Left ventricle myocardium inferior (tissue), 1 donor: Measurements from ENCODE around the gene C16orf95. TPM values are rescaled to one million over a fixed set of nuclear protein-coding genes. Genes with fewer than 3 reads are reported as not detected.

ENCODE experiments used
- DNase-seq: peaks from one replicate; pipeline ENCODE4 v3.0.0-alpha.2; 2020
- H3K27ac ChIP-seq: fragments of 200-600 bp; replicated peaks from 2 replicates; pipeline ENCODE4 v1.8.0; 2021
- H3K27me3 ChIP-seq: fragments of 200-600 bp; 2 replicates; pipeline ENCODE4 v1.8.0; 2021; ENCODE audit warnings: low read depth
- H3K36me3 ChIP-seq: fragments of 200-600 bp; 2 replicates; pipeline ENCODE4 v1.8.0; 2021
- H3K4me1 ChIP-seq: fragments of 200-600 bp; 2 replicates; pipeline ENCODE4 v1.8.0; 2021
- H3K4me3 ChIP-seq: fragments of 200-600 bp; 2 replicates; pipeline ENCODE4 v1.8.0; 2021; ENCODE audit warnings: mild to moderate bottlenecking, moderate library complexity
- H3K9me3 ChIP-seq: fragments of 200-600 bp; replicated peaks from 2 replicates; pipeline ENCODE4 v1.8.0; 2021
- intact Hi-C: fragments of 100-400 bp; cut with micrococcal nuclease; formaldehyde crosslinking; loops from one replicate; pipeline ENCODE4 v1.11.0; 2022
- total RNA-seq: library from RNA; stranded (reverse); fragmentation: NEBNext Ultra II Directional; extraction: Animal tissue kit (Norgen Biotek cat#: 25700); gene quantifications from one replicate; pipeline ENCODE4 v1.2.1, GENCODE V29; 2021
- TF ChIP-seq, protein P1 (sequence below): fragments of 200-600 bp; IDR thresholded peaks from 2 replicates; pipeline ENCODE4 v1.8.0; 2021; ENCODE audit warnings: antibody characterized with exemption, mild to moderate bottlenecking, borderline replicate concordance
- donor health status: DM: no; HTN: yes; CAD: no; lungs with severe emphysema.

Gene C16orf95
- total RNA-seq, 1 donor from 2014 or later: 3.2 TPM

DNA sequence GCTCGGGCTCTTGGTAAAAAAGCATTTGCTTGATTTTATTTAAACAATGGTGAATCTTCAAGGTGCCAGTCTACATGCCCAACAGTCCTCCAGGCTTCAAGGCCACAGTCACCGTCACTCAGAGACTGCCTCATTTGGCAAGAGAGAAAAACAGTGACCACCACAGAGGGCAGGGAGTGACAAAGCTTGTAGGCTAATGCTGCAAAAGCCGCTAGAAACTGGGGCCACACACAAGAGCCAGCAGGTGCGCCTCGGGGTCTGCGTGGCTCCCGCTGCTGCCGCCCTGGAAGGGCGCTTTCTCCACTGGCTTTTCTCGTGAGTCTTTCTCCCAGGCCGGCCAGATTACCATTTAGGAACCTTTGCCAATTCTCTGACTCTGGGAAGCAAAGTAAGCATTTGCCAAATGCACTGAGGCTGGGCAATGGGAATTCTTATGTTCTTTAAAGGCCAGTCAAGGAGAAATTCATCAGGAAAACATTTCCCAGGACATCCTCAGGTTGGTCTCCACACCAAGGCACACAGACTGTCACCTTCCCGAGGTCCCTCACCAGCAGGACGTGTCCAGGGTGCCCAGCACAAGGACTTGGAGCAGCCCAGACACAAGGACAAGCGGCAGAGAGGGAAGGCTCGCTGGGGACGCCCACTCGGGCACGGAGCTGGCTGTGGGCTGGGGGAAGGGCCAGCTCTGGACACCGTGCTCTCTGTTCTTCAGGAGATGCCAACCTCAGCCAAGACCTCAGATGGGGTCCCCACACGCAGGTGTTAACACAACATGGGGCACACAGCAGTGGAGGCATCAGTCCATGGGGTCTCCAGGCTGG lies 12.5 kb upstream of the C16orf95 start:
- intact Hi-C loops: no loop called here
- H3K36me3 ChIP-seq: peaks cover 58% of the 10 kb centered on the region
- TF ChIP-seq, protein P1, sequence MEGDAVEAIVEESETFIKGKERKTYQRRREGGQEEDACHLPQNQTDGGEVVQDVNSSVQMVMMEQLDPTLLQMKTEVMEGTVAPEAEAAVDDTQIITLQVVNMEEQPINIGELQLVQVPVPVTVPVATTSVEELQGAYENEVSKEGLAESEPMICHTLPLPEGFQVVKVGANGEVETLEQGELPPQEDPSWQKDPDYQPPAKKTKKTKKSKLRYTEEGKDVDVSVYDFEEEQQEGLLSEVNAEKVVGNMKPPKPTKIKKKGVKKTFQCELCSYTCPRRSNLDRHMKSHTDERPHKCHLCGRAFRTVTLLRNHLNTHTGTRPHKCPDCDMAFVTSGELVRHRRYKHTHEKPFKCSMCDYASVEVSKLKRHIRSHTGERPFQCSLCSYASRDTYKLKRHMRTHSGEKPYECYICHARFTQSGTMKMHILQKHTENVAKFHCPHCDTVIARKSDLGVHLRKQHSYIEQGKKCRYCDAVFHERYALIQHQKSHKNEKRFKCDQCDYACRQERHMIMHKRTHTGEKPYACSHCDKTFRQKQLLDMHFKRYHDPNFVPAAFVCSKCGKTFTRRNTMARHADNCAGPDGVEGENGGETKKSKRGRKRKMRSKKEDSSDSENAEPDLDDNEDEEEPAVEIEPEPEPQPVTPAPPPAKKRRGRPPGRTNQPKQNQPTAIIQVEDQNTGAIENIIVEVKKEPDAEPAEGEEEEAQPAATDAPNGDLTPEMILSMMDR: no peak
- H3K27ac ChIP-seq: peak overlapping the region; percentile 36
- H3K27me3 ChIP-seq: no peaks in the 10 kb centered on the region
- no peak overlapping the region for H3K4me3 ChIP-seq
- no peak for DNase-seq
- H3K9me3 ChIP-seq: no peaks in the 10 kb centered on the region
- peaks cover 9% of the 10 kb centered on the region for H3K4me1 ChIP-seq

DNA sequence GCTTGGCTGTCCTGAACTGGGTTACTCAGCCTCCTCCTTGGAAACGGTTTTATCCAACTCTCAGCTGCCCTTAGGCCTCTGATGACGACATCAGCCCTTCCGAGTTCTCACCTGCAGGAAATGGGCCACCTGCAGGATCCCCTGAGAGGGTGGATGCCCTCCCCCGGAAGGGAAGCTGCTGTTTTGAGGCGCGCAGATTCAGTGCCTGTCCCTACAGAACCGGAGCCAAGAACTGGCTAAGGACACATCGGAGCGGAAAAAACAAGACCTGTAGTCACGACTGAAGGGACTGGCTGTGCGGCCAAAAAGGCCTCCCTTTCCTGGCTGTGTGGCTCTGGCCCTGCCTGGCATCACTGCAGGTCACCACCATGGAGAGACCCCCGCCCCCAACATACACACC lies 11.7 kb upstream of the C16orf95 start:
- no peak for DNase-seq

DNA sequence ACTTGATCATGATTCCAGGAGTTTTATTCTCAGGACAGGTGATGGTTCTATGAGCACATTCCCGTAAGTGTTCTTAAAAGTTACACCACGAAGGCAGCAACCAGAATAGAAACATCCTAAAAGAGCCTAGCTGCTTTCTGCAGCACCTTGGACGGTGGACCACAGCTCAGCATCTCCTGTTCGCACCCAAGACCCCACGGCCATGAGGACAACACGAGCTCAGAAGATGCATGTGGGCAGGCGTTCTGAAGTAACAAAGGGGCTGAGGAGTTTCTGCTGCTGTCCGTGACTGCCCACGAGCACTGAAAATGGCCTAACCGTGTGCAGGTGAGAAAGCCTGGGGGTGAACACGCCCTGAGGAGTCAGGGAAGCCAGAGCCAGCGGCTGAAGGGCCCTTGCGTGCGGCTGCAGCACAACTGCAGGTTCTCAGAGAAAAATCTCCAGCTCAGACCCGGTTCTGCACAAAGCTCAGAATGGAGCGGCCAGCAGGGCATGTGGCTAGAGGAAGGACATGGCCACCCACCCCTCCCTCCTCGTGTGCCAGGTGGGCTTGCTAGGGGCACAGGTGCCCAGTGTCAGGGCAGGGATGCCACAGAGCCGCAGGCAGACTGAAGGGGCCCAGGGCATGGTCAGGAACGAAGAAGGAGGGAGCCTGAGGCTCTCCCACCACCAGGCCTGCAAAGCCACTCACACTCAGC lies 10.8 kb upstream of the C16orf95 start:
- DNase-seq: no peak
- H3K27me3 ChIP-seq: no peaks in the 10 kb centered on the region
- H3K4me1 ChIP-seq: peaks cover 13% of the 10 kb centered on the region
- H3K36me3 ChIP-seq: peaks cover 41% of the 10 kb centered on the region
- no peak overlapping the region for H3K4me3 ChIP-seq
- H3K27ac ChIP-seq: peak overlapping the region; percentile 36
- intact Hi-C loops: no loop called here
- H3K9me3 ChIP-seq: no peaks in the 10 kb centered on the region
- TF ChIP-seq, protein P1: no peak

More for the DNA sequence above, 11.7 kb upstream of the C16orf95 start:
- Histone ChIP-seq H3K4me3 (no peak overlapping the region), H3K9me3 (no peaks in the 10 kb centered on the region), H3K27me3 (no peaks in the 10 kb centered on the region), H3K36me3 (peaks cover 50% of the 10 kb centered on the region), H3K4me1 (peaks cover 13% of the 10 kb centered on the region), H3K27ac (peak overlapping the region; percentile 36)
- TF ChIP-seq, protein P1: no peak
- intact Hi-C loops: no loop called here

DNA sequence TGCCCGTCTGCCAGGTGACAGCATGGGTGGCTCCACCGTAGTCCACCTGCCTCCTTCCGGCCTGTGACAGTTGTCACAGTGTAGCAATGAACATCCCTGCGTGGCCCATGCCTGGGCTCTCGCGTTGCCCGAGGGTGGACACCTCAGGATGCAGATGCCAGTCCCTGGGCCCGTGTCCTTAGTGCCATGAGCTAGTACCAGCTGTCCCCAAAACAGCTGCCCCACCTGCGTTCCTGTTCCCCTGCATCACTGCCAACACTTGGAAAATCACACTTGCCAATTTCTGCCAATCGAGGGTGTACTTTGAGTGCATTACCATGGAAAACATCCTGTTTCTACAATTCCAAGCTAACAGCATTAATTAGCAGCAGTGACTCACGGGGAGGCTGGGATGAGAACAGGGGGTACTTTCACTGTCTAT lies 9.0 kb upstream of the C16orf95 start:
- Histone ChIP-seq H3K27me3 (no peaks in the 10 kb centered on the region), H3K4me3 (no peak overlapping the region), H3K9me3 (no peaks in the 10 kb centered on the region), H3K36me3 (peaks cover 27% of the 10 kb centered on the region), H3K27ac (peak overlapping the region; percentile 5), H3K4me1 (peaks cover 13% of the 10 kb centered on the region)
- DNase-seq: no peak
- TF ChIP-seq, protein P1: no peak
- intact Hi-C loops: no loop called here

DNA sequence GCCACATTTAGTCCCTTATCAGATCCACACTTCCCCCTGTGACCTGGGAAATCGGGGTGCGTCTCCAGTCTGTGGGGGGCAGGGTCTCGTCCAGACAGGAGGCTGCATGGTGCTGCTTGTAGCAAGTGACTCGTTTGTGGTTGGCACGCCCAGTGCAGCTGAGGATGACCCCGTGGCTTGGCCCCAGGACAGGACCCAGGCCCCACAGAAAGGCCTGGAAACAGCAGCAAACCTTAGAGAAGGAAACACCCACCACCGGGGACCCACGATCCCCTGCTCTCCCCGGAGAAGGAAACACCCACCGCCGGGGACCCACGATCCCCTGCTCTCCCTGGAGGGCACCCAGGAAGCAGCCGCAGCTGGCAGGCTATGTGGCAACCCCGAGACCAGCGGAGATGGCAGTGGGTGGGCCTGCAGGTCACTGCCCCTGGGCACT lies 8.2 kb upstream of the C16orf95 start:
- H3K4me1 ChIP-seq: peaks cover 13% of the 10 kb centered on the region
- no peak overlapping the region for H3K4me3 ChIP-seq
- H3K27me3 ChIP-seq: no peaks in the 10 kb centered on the region
- intact Hi-C loops: no loop called here
- no peak overlapping the region for H3K27ac ChIP-seq
- TF ChIP-seq, protein P1: no peak
- H3K36me3 ChIP-seq: peaks cover 19% of the 10 kb centered on the region
- no peaks in the 10 kb centered on the region for H3K9me3 ChIP-seq
- no peak for DNase-seq
